ENCODE measurements around the gene BRD7.

BRD7 gene

DNA sequence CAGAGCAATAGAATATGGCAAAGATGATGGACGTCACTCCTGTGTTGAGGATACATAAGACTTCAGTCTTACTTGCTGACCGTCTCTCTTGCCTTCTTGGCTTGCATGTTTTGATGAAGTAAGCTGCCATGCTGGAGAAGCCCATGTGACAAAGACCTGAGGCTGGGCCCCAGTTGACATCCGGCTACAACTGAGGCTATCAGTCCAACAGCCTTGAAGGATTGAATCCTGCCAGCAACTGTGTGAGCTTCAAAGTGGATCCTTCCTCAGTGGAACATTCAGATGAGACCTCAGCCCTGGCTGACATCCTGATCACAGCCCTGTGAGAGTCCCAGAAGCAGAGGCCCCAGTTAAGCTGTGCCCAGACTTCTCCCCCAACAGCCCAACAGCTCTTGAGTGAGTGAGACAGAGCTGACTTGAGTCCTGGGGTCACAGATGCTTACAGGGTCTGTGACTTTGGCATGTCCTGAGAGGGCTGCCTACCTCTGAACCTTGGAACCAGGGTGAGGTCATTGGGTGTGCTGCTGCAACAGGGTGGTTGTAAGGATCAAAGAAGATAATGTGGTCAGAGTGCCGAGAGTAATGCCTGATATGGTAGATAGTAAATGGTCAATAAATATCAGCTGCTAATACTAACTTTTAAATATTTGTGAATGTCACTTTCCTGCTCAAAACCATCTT is 2.4 kb upstream of the BRD7 start:
- peaks cover 3% of the 10 kb centered on the region for H3K36me3 ChIP-seq (replicated peaks; ENCODE audit: low read depth, low read length)
- H3K4me2 ChIP-seq (ENCODE audit: low read length) = no peak overlapping the region
- no peak overlapping the region for H2AFZ ChIP-seq (ENCODE audit: low read depth, low read length)
- TF ChIP-seq, protein P1, sequence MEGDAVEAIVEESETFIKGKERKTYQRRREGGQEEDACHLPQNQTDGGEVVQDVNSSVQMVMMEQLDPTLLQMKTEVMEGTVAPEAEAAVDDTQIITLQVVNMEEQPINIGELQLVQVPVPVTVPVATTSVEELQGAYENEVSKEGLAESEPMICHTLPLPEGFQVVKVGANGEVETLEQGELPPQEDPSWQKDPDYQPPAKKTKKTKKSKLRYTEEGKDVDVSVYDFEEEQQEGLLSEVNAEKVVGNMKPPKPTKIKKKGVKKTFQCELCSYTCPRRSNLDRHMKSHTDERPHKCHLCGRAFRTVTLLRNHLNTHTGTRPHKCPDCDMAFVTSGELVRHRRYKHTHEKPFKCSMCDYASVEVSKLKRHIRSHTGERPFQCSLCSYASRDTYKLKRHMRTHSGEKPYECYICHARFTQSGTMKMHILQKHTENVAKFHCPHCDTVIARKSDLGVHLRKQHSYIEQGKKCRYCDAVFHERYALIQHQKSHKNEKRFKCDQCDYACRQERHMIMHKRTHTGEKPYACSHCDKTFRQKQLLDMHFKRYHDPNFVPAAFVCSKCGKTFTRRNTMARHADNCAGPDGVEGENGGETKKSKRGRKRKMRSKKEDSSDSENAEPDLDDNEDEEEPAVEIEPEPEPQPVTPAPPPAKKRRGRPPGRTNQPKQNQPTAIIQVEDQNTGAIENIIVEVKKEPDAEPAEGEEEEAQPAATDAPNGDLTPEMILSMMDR (IDR thresholded peaks at IDR 0.05; ENCODE audit: low read depth, low read length) = no peak
- TF ChIP-seq EZH2phosphoT487 (IDR thresholded peaks at IDR 0.05; ENCODE audit: low read depth) = no peak
- H3K27ac ChIP-seq (ENCODE audit: low read length) = no peak overlapping the region
- peaks cover 22% of the 10 kb centered on the region for H3K79me2 ChIP-seq (ENCODE audit: low read length)
- peaks cover 7% of the 10 kb centered on the region; the same call in 1 of the 2 replicates for H4K20me1 ChIP-seq (ENCODE audit: insufficient read depth, low read length)
- H3K4me1 ChIP-seq (ENCODE audit: low read length) = peaks cover 20% of the 10 kb centered on the region
- H3K9me3 ChIP-seq (ENCODE audit: insufficient read depth, low read length) = no peaks in the 10 kb centered on the region
- H3K27me3 ChIP-seq (ENCODE audit: low read depth, low read length) = no peaks in the 10 kb centered on the region
- no peak overlapping the region for H3K9ac ChIP-seq (ENCODE audit: low read length)
- H3K4me3 ChIP-seq (ENCODE audit: low read length) = no peak overlapping the region

DNA sequence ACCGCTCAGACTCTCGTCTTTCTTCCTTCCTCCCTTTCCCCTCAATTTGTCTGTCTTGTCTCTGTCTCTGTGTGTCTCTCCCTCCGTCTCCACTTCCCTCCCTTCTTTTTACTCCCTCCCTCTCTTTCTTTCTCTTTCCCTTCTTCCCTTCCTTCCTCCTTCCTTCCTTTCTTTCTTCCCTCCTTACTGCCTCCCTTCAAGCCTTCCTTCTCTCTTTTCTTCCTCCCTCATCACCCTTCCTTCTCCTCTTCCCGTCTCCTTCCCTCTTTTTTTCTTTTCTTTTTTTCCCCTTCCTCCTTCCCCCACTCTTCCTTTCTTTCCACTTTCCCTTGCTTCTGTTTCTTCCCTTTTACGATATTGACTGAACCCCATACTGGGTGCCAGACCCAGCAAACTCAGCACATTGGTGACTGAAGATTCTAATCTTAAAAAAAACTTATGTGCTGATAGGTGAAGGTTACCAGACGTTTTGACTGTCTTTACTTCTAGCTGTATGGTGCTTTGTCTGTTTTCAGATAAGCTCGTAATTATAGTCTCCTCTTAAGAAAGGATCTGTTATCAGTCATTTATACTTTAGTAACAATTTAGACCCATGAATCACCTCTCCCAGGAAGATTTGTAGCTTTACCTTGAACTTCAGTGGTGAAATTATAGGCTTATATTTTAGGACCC is 481 bp upstream of the BRD7 start:
- Histone ChIP-seq H3K27ac (ENCODE audit: low read length) (no peak overlapping the region), H3K36me3 (replicated peaks; ENCODE audit: low read depth, low read length) (peaks cover 18% of the 10 kb centered on the region), H3K4me3 (ENCODE audit: low read length) (peak overlapping the region; percentile 76), H3K27me3 (ENCODE audit: low read depth, low read length) (no peaks in the 10 kb centered on the region), H4K20me1 (ENCODE audit: insufficient read depth, low read length) (peaks cover 7% of the 10 kb centered on the region; the same call in 1 of the 2 replicates), H3K4me1 (ENCODE audit: low read length) (peaks cover 23% of the 10 kb centered on the region), H3K79me2 (ENCODE audit: low read length) (peaks cover 40% of the 10 kb centered on the region), H3K4me2 (ENCODE audit: low read length) (peak overlapping the region; percentile 77), H3K9ac (ENCODE audit: low read length) (peak overlapping the region; percentile 39; the same call in 1 of the 2 replicates), H3K9me3 (ENCODE audit: insufficient read depth, low read length) (no peaks in the 10 kb centered on the region), H2AFZ (ENCODE audit: low read depth, low read length) (peak overlapping the region; percentile 79)
- TF ChIP-seq, protein P1 (IDR thresholded peaks at IDR 0.05; ENCODE audit: low read depth, low read length) = no peak
- no peak for TF ChIP-seq EZH2phosphoT487 (IDR thresholded peaks at IDR 0.05; ENCODE audit: low read depth)

- H3K79me2 ChIP-seq (ENCODE audit: low read length) = peaks cover 51% of the 10 kb centered on the region
- H3K4me1 ChIP-seq (ENCODE audit: low read length) = peaks cover 23% of the 10 kb centered on the region
- no peaks in the 10 kb centered on the region for H3K9me3 ChIP-seq (ENCODE audit: insufficient read depth, low read length)
- TF ChIP-seq, protein P1 (IDR thresholded peaks at IDR 0.05; ENCODE audit: low read depth, low read length) = no peak
- no peak for TF ChIP-seq EZH2phosphoT487 (IDR thresholded peaks at IDR 0.05; ENCODE audit: low read depth)
- H3K36me3 ChIP-seq (replicated peaks; ENCODE audit: low read depth, low read length) = peaks cover 30% of the 10 kb centered on the region
- no peaks in the 10 kb centered on the region for H3K27me3 ChIP-seq (ENCODE audit: low read depth, low read length)
- peaks cover 7% of the 10 kb centered on the region; the same call in 1 of the 2 replicates for H4K20me1 ChIP-seq (ENCODE audit: insufficient read depth, low read length)
- H2AFZ ChIP-seq (ENCODE audit: low read depth, low read length) = 0 out of 2 replicates have a peak overlapping the region, but pooled peaks have one; percentile 19
- H3K4me3 ChIP-seq (ENCODE audit: low read length) = peak overlapping the region; percentile 93
- H3K27ac ChIP-seq (ENCODE audit: low read length) = no peak overlapping the region
- H3K4me2 ChIP-seq (ENCODE audit: low read length) = peak overlapping the region; percentile 92
- peak overlapping the region; percentile 72 for H3K9ac ChIP-seq (ENCODE audit: low read length)
These were observed 895 bp downstream of the BRD7 start for GRCh38 chr16:50367777-50368409.
